GM12891 (cell line): ENCODE results near the gene HERPUD2.

Experiments
- POLR2A ChIP-seq: IDR thresholded peaks from 2 replicates; pipeline ENCODE4 v1.6.1; 2011; ENCODE audit warnings: low read depth, low read length, control low read depth
- POLR2AphosphoS5 ChIP-seq: IDR thresholded peaks from 2 replicates; pipeline ENCODE4 v1.6.1; 2011; ENCODE audit warnings: low read depth, low read length, control low read depth
- POU2F2 ChIP-seq: IDR thresholded peaks from 2 replicates; pipeline ENCODE4 v1.6.1; 2011; ENCODE audit warnings: low read depth, mild to moderate bottlenecking, control low read depth, low read length, moderate library complexity
- TAF1 ChIP-seq: IDR thresholded peaks from 2 replicates; pipeline ENCODE4 v1.6.1; 2011; ENCODE audit warnings: low read depth, low read length, control low read depth

- TF ChIP-seq POLR2AphosphoS5 (peak; percentile 88), TAF1 (peak; percentile 70), POLR2A (no peak; the same call in none of the 2 replicates), POU2F2 (no peak)
These were observed at the start of gene HERPUD2 for GRCh38 chr7:35694784-35695472.
